GM19468 (cell line): ENCODE results near the gene SH3D19.
A peak's percentile ranks its signal among the peaks of the same experiment; 100 is the strongest.
"Not testable (repeated sequence)": the region's sequence is repeated elsewhere in the genome, so short reads cannot be mapped to it uniquely, and the experiment has no call there.

ENCODE experiments used
- ATAC-seq: cut with Tn5 transposase; IDR thresholded peaks from one replicate; pipeline ENCODE4 v1.9.1; 2021; ENCODE audit warnings: mild to moderate bottlenecking, moderate library complexity, moderate number of reproducible peaks; ENCODE audit not compliant: unreplicated experiment; ENCODE audit errors: extremely low read depth

The SH3D19 gene

GRCh38 chr4:151110236-151110635 lies 215.2 kb downstream of the SH3D19 start:
- no peak for ATAC-seq

DNA sequence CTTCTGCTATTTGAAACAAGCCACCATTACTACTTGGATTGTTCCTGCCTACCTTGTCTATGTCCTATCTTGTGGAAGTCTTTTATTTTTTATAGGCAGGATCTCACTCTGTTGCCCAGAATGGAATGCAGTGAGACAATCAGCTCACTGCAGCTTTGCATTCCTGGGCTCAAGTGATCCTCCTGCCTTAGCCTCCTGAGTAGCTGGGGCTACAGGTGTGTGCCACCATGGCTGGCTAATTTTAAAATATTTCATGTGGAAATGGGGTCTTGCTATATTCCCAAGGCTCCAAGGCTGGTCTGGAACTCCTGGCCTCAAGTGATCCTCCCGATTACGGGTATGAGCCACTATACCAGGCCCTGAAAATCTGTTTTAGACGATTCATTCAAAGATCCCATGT lies 218.3 kb downstream of the SH3D19 start:
- ATAC-seq = no peak

- no peak for ATAC-seq
These were observed 219.9 kb downstream of the SH3D19 start for GRCh38 chr4:151105454-151106032.

DNA sequence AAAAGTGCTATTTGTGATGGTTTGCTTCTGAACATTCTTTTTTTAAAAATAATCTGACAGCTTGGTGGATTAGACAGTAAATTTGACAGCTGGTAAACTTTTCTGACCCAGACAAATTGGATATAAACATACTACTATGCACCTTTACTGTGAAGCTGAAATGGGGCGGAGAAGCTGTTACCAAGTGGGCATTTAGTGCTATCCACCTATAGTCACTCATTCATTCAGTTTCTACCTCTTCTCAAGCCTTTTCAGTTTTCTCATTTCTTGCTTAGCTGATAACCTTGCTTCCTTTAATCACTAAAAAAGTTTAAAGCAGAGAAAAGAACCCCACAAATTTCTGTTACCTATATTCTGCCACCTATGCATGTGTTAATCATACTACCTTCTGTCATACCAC lies 220.8 kb downstream of the SH3D19 start:
- no peak for ATAC-seq

DNA sequence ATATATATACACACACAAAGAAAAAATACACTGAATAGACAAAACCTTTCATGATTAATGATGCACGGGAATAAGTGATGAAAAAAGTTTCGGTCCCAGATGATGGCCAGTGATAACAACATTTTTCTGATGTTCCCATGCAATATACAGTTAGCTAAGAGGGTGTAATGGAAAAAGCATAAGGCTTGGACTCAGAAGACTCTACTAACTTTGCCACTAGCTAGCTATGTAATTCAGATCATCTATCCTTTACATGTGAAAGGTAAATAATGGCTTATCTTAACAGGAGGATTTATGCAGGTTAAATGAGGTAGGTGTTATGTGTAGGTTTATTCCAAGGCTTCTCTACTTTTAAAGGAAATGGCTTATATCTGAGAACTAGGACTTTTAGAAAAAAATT lies 221.6 kb downstream of the SH3D19 start:
- no peak for ATAC-seq

DNA sequence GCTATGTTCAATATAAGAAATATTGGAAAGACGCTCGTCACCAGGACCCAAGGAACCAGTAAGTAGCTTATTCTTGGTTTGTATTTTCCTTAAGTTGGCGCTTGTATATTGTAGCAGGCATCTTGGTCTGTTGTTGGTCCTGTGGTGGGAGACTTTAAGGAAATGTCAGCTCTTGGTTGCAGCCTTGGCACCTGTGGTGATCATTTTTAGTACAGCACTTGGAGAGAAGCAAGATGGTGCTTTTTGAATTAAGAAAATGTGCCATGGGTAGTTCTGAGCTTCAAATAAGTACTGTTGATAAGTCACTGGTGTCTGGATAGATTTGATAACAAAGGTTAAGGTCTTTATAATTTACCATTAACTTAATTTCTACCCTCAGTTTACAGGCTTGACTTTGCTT lies 224.9 kb downstream of the SH3D19 start:
- no peak for ATAC-seq

GRCh38 chr4:151099976-151100417 lies 225.4 kb downstream of the SH3D19 start:
- ATAC-seq = no peak

DNA sequence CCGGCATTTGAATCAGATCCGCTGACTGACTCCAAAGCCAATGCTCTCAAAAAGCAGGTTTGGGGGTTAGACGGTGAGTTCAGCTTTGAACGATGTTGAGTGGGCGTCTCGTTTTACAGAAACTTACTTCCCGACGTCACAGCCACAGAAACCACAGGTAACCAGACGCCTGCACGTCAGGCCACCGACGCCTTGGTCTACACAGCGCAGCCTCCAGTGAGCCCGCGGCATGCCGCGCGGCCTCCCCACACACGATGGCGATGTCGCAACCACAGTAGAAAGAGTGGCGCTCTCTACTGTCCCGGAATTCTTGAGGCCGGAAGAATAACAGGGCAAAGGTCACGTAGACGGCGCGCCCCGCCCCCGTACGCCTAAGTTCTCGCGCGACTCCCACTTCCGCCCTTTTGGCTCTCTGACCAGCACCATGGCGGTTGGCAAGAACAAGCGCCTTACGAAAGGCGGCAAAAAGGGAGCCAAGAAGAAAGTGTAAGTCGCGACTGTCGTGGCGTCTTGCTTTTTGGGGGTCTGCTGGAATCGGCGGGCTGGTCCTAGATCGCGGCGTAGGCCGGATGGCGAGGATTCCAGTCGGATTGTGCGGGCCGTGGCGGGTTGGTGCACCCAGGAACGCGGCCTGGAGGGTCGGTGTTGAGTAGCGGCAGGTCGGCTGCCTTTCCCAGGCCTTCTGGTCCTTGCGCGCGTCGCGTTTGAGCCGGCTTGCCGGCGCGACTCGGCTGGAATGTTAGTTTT lies 226.0 kb downstream of the SH3D19 start, which contains the start of gene RPS3A:
Gene RPS3A, plus strand, starts transcription at position 400 of the 747 bp plus-strand sequence. Its CDS starts 25 bp downstream, at position 425.
- ATAC-seq = peak; percentile 93

GRCh38 chr4:151098979-151099228 lies 226.5 kb downstream of the SH3D19 start:
- no peak for ATAC-seq

GRCh38 chr4:151097759-151098158 lies 227.6 kb downstream of the SH3D19 start:
- ATAC-seq = no peak

DNA sequence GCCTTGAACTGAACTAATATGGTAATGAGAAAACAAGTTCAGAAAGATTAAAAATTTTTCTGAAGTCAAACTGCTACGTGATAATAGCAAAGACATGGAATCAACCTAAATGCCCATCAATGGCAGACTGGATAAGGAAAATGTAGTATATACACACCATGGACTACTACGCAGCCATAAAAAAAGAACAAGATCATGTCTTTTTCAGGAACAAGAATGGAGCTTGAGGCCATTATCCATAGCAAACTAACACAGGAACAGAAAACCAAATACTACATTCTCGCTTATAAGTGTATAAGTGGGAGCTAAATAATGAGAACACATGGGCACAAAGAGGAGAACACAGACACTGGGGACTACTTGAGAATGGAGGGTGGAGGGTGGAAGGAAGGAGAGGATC lies 230.3 kb downstream of the SH3D19 start:
- no peak for ATAC-seq

DNA sequence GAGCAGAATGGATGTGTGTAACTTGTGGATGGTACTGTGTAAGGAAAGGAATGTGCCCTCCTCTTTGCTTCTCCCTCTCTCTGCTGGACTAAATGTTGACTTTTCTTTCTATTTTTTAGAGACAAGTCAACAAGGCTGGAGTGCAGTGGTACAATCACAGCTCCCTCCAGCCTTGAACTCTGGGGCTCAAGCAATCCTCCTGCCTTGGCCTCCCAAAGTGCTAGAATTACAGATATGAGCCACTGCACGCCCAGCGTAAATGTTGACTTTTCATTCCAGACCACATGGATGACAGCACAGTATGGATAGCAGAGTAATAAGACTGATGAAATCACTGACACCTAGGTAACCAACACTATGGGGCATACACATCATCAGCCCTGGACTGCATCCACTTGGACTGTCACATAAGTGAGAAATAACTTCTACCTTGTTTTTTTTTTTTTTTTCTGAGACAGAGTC lies 231.1 kb downstream of the SH3D19 start:
- ATAC-seq = no peak

DNA sequence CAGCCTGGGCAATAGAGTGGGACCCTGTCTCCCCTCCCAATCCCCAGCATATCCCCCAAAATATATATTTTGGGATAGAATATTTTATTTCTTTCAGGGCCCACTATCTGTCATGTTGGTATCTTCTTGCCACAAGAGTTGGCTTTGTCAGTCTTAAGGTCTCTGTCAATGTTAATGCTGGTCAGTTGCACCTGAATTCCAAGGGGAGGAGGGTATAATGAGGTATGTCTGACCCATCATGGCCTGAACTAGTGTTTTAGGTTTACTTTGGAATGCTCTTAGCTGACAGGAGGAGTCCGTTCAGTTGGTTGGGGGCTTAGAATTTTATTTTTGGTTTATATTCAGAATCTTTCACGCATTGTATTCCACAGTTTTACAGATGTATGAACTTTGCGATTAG lies 232.2 kb downstream of the SH3D19 start:
- no peak for ATAC-seq

DNA sequence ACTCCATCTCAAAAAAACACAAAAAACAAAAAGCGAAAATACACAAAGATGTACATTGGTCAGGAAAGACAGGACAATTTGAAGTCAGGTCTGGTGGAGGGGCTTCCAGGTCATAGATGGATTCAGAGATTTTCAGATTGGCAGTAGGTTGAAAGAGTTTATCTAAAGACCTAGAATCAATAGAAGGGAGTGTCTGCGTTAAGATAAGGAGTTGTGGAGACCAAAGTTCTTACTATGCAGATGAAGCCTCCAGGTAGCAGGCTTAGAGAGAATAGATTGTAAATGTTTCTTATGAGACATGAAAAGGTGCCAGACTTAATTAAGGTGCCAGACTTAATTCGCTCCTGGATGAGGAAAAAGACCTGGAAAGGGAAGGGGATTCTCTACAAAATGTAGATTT lies 232.9 kb downstream of the SH3D19 start:
- ATAC-seq = no peak

DNA sequence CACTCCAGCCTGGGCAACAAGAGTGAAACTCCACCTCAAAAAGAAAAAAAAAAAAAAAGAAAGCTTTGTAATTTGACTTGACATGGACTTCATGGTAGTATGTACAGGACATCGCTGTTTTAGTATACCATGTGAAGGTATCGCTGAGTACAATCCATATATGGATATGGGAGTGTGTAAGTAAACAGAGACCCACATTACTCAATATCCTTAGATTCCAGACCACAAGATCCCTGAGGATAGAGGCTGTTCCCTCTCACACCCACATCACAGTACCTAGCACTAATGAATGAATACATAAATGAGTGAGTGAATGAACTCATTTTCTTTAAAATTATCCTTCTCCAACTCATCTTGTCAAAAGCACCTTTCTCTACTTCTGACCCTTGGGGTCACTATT lies 234.4 kb downstream of the SH3D19 start:
- no peak for ATAC-seq

DNA sequence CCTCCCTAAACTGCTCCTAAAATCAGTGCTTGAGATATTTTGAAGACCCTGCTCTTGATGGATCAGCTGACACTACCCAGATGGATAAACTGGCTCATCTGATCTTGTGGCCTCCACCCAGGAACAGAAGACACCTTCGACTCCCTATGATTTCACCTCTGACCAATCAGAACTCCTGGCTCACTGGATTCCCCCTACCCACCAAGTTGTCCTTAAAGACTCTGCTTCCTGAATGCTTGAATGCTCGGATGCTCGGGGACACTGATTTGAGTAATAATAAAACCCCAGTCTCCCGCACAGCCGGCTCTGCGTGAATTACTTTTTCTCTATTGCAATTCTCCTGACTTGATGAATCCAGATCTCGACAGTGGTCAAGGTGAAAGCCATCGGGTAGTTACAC lies 237.9 kb downstream of the SH3D19 start:
- ATAC-seq = no peak

- not testable (repeated sequence) for ATAC-seq
These were observed 247.4 kb downstream of the SH3D19 start for GRCh38 chr4:151077978-151078377.

DNA sequence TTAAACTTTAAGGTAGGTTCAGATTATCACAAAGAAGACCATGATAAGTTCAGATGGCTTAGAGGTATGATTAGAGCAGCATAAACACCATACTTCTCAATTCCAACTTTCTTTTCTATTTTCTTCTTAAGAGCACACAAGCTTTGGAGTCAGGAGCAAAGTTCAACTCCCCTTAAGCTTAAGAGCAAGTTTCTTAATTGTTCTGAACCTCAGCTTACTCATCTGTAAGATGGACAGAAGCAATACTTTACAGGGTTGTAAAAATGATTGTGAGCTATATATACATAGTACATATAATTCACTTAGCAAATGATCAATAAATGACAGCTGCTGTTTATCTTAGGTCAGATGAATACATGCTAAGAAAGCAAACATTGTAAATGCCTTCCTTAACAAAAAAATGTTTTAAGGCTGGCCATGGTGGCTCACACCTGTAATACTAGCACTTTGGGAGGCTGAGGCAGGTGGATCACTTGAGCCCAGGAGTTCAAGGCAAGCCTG lies 250.9 kb downstream of the SH3D19 start:
- no peak for ATAC-seq
